Mesodermal cell (in vitro differentiated cells): ENCODE results near the gene PRMT2.

Source experiments
- H3K27ac ChIP-seq: 2 replicates; pipeline ENCODE4 v1.7.0; 2013; ENCODE audit warnings: mild to moderate bottlenecking, low read depth, low read length, moderate library complexity; ENCODE audit not compliant: severe bottlenecking
- H3K36me3 ChIP-seq: 2 replicates; pipeline ENCODE4 v1.7.1; 2013; ENCODE audit warnings: mild to moderate bottlenecking, low read length, moderate library complexity; ENCODE audit not compliant: control insufficient read depth, insufficient read depth
- H3K4me1 ChIP-seq: one replicate; pipeline ENCODE4 v1.7.1; 2013; ENCODE audit warnings: mild to moderate bottlenecking, low read length; ENCODE audit not compliant: insufficient read depth, control insufficient read depth, poor library complexity, severe bottlenecking
- H3K4me3 ChIP-seq: 2 replicates; pipeline ENCODE4 v1.7.0; 2013; ENCODE audit warnings: low read length, control low read depth, mild to moderate bottlenecking; ENCODE audit not compliant: insufficient read depth, poor library complexity, severe bottlenecking; ENCODE audit errors: extremely low read depth
- H3K9me3 ChIP-seq: 2 replicates; pipeline ENCODE4 v1.7.1; 2013; ENCODE audit warnings: mild to moderate bottlenecking, low read length, moderate library complexity; ENCODE audit not compliant: control insufficient read depth
- WGBS, 2 experiments: methylation state at CpG; one replicate each; pipeline ENCODE4 v1.1.5; 2013; ENCODE audit warnings: missing lambda C conversion rate in 2 of 2; ENCODE audit not compliant: insufficient coverage in 2 of 2; 5-methylcytosine and 5-hydroxymethylcytosine counted together

PRMT2 gene

DNA sequence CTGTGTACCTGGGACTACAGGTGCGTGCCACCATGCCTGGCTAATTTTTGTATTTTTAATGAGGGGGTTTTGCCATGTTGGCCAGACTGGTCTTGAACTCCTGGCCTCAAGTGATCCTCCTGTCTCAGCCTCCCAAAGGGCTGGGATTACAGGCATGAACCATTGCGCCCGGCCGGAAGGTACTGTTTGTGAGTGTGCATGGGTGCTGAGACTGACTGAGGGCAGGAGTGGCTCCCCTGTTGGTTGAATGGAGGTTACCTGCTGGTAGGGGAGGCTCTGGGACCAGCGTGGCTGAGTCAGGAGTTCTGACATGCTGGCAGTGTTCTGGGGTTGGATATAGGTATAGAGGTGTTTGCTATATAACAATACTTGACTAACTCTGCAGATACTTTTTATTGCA lies 10.4 kb downstream of the PRMT2 start:
- H3K9me3 ChIP-seq: no peaks in the 10 kb centered on the region
- no peaks in the 10 kb centered on the region for H3K4me1 ChIP-seq
- 96 to 100% methylated on average over 3 to 4 of the region's 5 CpGs for WGBS, 2 experiments
- no peak overlapping the region for H3K4me3 ChIP-seq
- no peak overlapping the region for H3K27ac ChIP-seq
- H3K36me3 ChIP-seq: peaks cover 99% of the 10 kb centered on the region

DNA sequence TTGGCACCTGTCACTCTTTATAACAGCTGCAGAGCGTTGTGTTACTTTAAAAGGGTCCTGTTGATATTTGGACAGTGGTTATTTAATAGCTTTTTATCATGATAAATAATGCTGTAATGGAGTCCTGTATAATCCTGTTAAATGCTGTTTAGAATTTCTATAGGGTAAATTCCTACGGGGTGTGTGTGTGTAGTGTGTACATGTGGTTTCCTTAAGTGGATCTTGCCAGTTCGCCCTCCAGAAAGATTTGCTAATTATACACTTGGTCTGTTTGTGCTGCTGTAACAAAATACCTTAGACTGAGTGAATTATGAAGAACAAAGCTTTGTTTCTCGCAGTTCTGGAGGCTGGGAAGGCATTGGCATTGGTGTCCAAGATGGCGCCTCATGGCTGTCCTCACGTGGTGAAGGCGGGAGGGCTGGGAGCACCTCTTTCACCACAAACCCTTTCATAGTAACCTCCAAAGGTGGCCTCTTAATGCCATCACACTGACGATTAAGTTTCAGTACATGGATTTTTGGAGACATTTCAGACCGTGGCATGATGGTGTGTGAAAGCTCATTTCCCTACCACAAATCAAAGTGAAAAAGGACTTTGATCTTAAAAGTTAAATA lies 11.2 kb downstream of the PRMT2 start:
- WGBS, 2 experiments: 97 to 100% methylated on average over 6 of the region's 9 CpGs
- no peak overlapping the region for H3K4me3 ChIP-seq
- H3K36me3 ChIP-seq: peaks cover 99% of the 10 kb centered on the region
- H3K27ac ChIP-seq: no peak overlapping the region
- no peaks in the 10 kb centered on the region for H3K9me3 ChIP-seq
- H3K4me1 ChIP-seq: no peaks in the 10 kb centered on the region

DNA sequence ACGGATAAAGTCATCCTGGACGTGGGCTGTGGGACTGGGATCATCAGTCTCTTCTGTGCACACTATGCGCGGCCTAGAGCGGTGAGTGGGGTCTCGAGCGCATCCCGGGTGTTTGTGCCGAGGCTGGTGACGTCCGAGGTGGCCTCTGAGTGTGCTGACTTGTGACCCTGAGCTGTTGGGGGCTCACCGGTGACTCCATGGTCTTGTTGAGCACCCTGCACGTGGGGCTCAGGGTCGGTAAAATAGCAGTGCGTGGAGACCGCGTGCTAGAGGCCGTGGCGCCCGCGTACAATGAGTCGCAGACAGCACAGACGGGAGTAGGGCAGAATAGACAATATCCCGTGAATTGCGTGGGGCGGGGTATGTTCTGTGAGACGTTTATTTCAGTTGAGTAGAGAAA lies 13.1 kb downstream of the PRMT2 start:
- H3K27ac ChIP-seq: no peak overlapping the region
- H3K4me1 ChIP-seq: no peaks in the 10 kb centered on the region
- 96% methylated on average over 27 of the region's 27 CpGs for WGBS, 2 experiments
- peaks cover 100% of the 10 kb centered on the region for H3K36me3 ChIP-seq
- H3K9me3 ChIP-seq: peaks cover 6% of the 10 kb centered on the region
- no peak overlapping the region for H3K4me3 ChIP-seq

DNA sequence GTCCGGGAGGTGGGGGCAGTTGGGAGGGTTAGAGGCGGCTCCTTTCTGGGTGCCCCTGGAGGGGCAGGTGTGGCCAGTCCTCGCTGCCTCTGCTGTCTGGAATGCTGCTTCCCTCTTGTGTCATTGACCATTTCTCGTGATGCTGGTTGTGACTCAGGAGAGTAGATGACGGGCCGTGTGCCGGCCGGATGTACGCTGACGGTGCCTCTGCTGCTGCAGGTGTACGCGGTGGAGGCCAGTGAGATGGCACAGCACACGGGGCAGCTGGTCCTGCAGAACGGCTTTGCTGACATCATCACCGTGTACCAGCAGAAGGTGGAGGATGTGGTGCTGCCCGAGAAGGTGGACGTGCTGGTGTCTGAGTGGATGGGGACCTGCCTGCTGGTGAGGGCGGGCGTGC lies 13.9 kb downstream of the PRMT2 start:
- Histone ChIP-seq H3K4me1 (no peaks in the 10 kb centered on the region), H3K27ac (no peak overlapping the region), H3K9me3 (peaks cover 11% of the 10 kb centered on the region), H3K4me3 (no peak overlapping the region), H3K36me3 (peaks cover 100% of the 10 kb centered on the region)
- WGBS, 2 experiments: 96 to 98% methylated on average over 19 of the region's 19 CpGs

DNA sequence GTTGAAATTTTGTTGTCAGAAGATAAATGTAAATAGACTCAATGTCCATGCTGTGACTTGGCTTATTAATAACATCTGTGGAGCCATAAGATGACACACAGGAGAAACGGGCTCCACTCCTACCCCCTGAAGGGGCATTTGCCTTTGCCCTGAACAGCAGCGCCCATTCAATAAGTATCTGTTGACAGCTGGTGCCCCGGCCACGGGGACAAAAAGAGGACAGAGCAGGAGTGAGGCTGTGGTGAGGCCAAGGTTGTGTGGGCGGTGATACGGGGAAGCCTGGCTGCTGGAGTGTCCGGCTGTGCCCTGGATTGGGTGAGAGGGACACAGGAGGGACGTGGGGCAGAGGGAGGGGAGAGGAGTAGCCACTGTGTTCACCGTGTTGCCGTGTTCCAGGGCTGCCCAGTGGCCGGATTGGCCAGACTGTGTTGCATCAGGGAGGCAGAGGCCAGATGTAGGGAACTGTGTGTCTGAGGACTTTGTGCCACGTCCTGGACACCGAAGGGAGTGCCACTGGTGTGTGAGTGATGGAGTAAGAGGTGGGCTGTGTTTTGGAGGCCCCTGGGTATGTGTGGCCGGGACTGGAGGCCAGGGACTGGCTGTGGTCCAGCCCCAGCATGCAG lies 15.1 kb downstream of the PRMT2 start:
- 93 to 96% methylated on average over 13 to 14 of the region's 14 CpGs for WGBS, 2 experiments
- no peak overlapping the region for H3K4me3 ChIP-seq
- H3K36me3 ChIP-seq: peaks cover 95% of the 10 kb centered on the region
- H3K9me3 ChIP-seq: peaks cover 24% of the 10 kb centered on the region
- H3K27ac ChIP-seq: no peak overlapping the region
- no peaks in the 10 kb centered on the region for H3K4me1 ChIP-seq

DNA sequence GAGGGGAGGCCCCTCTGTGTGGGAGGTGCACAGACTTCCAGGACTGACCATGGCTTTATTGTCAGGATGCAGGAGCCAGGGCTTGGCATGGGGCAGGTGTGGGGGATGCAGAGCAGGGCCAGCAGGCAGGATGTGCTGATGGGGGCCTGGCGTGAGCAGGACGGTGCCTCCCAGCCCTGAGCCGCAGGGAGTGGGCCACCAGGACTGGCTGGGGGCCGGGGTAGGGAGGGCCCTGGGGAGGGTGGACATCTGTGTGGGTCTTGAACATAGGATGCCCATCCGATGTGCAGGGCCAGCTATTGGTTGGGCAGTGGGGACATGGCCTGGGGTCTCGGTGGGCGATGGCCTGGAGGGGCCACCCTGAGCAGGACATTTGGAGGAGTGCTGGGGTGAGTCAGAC lies 15.6 kb downstream of the PRMT2 start:
- 96 to 97% methylated on average over 5 to 7 of the region's 7 CpGs for WGBS, 2 experiments
- Histone ChIP-seq H3K36me3 (peaks cover 95% of the 10 kb centered on the region), H3K4me1 (no peaks in the 10 kb centered on the region), H3K27ac (no peak overlapping the region), H3K9me3 (peaks cover 29% of the 10 kb centered on the region), H3K4me3 (no peak overlapping the region)

DNA sequence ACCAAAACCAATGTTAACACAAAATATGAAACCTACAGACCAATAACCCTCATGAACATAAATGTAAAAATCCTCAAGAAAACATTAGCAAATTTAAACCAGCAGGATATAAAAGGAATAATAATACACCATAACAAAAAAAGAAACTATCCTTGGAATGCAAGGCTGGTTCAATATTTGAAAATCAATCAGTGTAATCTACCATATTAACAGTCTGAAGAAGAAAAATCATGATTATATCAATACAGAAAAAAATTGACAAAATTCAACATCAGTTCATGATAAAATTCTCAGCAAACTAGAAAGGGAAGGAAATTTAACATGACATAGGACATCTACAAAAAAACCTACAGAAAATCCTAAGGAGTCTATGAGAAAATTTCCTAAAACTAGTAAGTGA lies 19.8 kb downstream of the PRMT2 start:
- Histone ChIP-seq H3K4me1 (no peaks in the 10 kb centered on the region), H3K27ac (no peak overlapping the region), H3K9me3 (peaks cover 30% of the 10 kb centered on the region), H3K4me3 (no peak overlapping the region), H3K36me3 (peaks cover 94% of the 10 kb centered on the region)

DNA sequence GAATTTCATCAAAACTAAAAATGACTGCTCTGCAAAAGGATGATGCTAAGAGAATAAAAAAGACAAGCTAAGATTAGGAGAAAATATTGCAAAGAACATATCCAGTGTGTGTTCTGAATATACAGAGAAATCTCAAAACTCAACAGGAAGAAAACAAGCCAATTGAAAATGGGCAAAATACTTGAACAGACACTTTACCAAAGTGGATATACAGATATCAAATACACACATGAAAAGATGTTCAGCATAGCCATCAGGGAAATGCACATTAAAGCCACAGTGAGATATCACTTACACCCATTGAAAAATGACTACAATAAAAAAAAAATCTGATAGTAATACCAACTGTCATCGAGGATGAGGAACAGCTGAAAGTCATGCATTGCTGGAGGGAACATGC lies 21.3 kb downstream of the PRMT2 start:
- peaks cover 84% of the 10 kb centered on the region for H3K36me3 ChIP-seq
- WGBS, 2 experiments: no CpG with 5 or more reads among the region's 1 CpG
- H3K27ac ChIP-seq: no peak overlapping the region
- peaks cover 6% of the 10 kb centered on the region for H3K4me1 ChIP-seq
- H3K4me3 ChIP-seq: no peak overlapping the region
- peaks cover 30% of the 10 kb centered on the region for H3K9me3 ChIP-seq

DNA sequence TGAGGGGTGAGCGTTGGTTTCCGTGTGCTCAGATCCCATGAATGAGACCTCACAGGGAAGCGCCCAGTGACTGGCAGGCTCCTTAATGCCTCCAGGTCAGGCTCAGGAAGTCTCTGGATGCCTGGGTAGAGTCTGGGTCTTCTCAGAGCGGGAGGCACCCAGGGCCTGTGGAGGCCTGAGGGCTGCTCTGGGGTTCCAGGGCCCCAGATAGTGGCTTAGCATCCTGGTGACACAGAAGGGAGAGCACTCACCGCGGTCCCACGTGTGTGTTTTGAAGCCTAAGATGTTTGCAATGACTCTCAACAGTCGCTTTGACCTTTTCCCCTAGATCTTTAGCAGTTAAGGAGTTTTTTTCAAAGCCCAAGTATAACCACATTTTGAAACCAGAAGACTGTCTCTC lies 25.0 kb downstream of the PRMT2 start:
- 89 to 94% methylated on average over 8 of the region's 8 CpGs for WGBS, 2 experiments

DNA sequence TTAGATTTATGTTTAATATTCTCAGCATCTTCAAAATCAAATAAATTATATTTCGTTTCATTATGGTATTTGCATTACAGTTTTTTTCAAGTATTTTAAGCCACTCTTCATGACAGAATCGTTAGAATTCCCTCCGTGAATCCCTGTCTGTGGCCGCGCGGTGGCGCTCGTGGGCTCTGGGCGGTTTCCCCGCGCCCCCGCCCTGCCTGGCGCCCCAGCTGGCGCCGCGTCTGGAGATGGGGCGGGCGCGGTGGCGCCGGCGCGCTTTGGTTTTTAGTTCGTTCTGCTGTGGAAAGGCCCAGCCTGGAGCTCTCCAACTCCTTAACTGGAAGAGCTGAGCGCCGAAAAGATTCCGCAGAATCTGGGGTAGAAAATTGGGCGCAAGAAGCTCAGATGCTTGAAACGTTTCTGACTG lies 25.7 kb downstream of the PRMT2 start:
- Histone ChIP-seq H3K27ac (no peak overlapping the region), H3K4me3 (no peak overlapping the region), H3K9me3 (no peaks in the 10 kb centered on the region), H3K4me1 (peaks cover 6% of the 10 kb centered on the region), H3K36me3 (peaks cover 64% of the 10 kb centered on the region)
- 20 to 22% methylated on average over 28 of the region's 29 CpGs for WGBS, 2 experiments

More for the DNA sequence above, 25.0 kb downstream of the PRMT2 start:
- peaks cover 7% of the 10 kb centered on the region for H3K9me3 ChIP-seq
- H3K36me3 ChIP-seq: peaks cover 70% of the 10 kb centered on the region
- no peak overlapping the region for H3K27ac ChIP-seq
- peaks cover 6% of the 10 kb centered on the region for H3K4me1 ChIP-seq
- H3K4me3 ChIP-seq: no peak overlapping the region

DNA sequence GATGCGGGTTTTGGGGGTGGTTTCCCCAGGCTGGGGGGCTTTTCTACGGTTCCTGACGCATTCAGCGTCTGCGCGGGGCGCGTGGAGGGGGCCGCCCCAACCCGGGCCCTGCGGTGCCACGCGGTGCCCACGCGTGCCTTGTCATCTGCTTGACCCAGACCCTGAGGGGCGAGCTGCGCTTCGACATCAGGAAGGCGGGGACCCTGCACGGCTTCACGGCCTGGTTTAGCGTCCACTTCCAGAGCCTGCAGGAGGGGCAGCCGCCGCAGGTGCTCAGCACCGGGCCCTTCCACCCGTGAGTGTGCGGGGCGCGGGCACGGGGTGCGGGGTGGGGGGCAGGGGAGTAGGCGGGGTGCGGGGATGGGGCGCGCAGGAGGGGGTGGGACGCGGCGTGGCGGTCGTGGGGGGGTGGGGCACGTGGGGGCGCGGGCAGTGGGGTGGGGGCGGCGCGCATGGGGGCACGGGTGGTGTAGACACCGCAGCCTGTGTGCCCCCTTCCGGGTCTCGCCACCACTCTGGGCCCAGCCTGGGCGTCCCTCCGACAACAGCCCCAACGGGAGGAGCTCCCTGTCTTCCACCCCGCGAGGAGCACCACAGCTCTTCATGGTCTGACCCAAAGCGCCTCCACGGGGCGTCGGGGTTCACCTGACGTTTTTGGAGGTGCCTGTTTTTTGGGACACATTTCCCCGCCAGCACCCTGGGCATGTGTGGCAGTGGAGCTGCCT lies 26.3 kb downstream of the PRMT2 start:
- no peaks in the 10 kb centered on the region for H3K9me3 ChIP-seq
- peaks cover 59% of the 10 kb centered on the region for H3K36me3 ChIP-seq
- 95 to 96% methylated on average over 34 to 47 of the region's 61 CpGs for WGBS, 2 experiments
- peaks cover 6% of the 10 kb centered on the region for H3K4me1 ChIP-seq
- H3K27ac ChIP-seq: no peak overlapping the region
- H3K4me3 ChIP-seq: no peak overlapping the region
